DND-41 (cell line): ENCODE results near the gene LRRC72.
"Not testable (repeated sequence)": the region's sequence is repeated elsewhere in the genome, so short reads cannot be mapped to it uniquely, and the experiment has no call there.

Experiments
- ATAC-seq: fragments of 200-7000 bp; cut with Tn5 transposase; 3 replicates; pipeline ENCODE4 v1.9.1; 2021; ENCODE audit warnings: low read depth; ENCODE audit not compliant: insufficient read depth
- DNase-seq: peaks from one replicate; pipeline ENCODE4 v3.0.0-alpha.2; 2020
- H2AFZ ChIP-seq: 2 replicates; pipeline ENCODE4 v1.6.0; 2012; ENCODE audit warnings: low read depth, low read length
- H3K27ac ChIP-seq: 2 replicates; pipeline ENCODE4 v1.5.1; 2012; ENCODE audit warnings: low read length, inconsistent platforms
- H3K27me3 ChIP-seq: fragments of 200-600 bp; sonication (generic); 2 replicates; pipeline ENCODE4 v1.6.0; 2012; ENCODE audit warnings: low read length, mild to moderate bottlenecking, inconsistent platforms; ENCODE audit not compliant: insufficient read depth, poor library complexity
- H3K36me3 ChIP-seq: 2 replicates; pipeline ENCODE4 v1.5.1; 2012; ENCODE audit warnings: low read length, inconsistent platforms; ENCODE audit not compliant: insufficient read depth
- H3K4me1 ChIP-seq: 2 replicates; pipeline ENCODE4 v1.5.1; 2012; ENCODE audit warnings: mild to moderate bottlenecking, low read length; ENCODE audit not compliant: insufficient read depth
- H3K4me2 ChIP-seq: 2 replicates; pipeline ENCODE4 v1.6.0; 2012; ENCODE audit warnings: mild to moderate bottlenecking, moderate library complexity, low read length, inconsistent platforms; ENCODE audit not compliant: insufficient read depth
- H3K4me3 ChIP-seq, 2 experiments: fragments of 200-600 bp in 1 of 2; shearing (Covaris generic) in 1 of 2; 2 replicates each; pipeline ENCODE4 v1.5.1; 2012 to 2016; ENCODE audit warnings: inconsistent platforms in 2 of 2, low read length in 2 of 2, mild to moderate bottlenecking in 2 of 2, low read depth in 1 of 2, moderate library complexity in 1 of 2
- H3K79me2 ChIP-seq: 2 replicates; pipeline ENCODE4 v1.6.0; 2012; ENCODE audit warnings: low read length, inconsistent platforms; ENCODE audit not compliant: insufficient read depth
- H3K9ac ChIP-seq: 2 replicates; pipeline ENCODE4 v1.6.0; 2012; ENCODE audit warnings: low read depth, mild to moderate bottlenecking, inconsistent platforms, low read length, moderate library complexity
- H3K9me3 ChIP-seq: 2 replicates; pipeline ENCODE4 v1.5.1; 2012; ENCODE audit warnings: low read length, moderate library complexity, mild to moderate bottlenecking, inconsistent platforms; ENCODE audit not compliant: insufficient read depth, severe bottlenecking
- H4K20me1 ChIP-seq: 2 replicates; pipeline ENCODE4 v1.6.0; 2012; ENCODE audit warnings: low read length; ENCODE audit not compliant: insufficient read depth
- CTCF ChIP-seq: IDR thresholded peaks from 2 replicates; pipeline ENCODE4 v1.5.1; 2012; ENCODE audit warnings: borderline replicate concordance, low read length, moderate library complexity, mild to moderate bottlenecking; ENCODE audit not compliant: poor library complexity, severe bottlenecking; ENCODE audit errors: extremely low read depth
- EZH2 ChIP-seq: IDR thresholded peaks from 3 replicates; pipeline ENCODE4 v1.6.1; 2012; ENCODE audit warnings: borderline replicate concordance, low read depth, mild to moderate bottlenecking, moderate library complexity, low read length, inconsistent platforms; ENCODE audit not compliant: severe bottlenecking

Gene LRRC72

GRCh38 chr7:16498122-16498521 is 28.5 kb upstream of the LRRC72 start:
- ATAC-seq = no peak
- H3K4me1 ChIP-seq = no peaks in the 10 kb centered on the region

DNA sequence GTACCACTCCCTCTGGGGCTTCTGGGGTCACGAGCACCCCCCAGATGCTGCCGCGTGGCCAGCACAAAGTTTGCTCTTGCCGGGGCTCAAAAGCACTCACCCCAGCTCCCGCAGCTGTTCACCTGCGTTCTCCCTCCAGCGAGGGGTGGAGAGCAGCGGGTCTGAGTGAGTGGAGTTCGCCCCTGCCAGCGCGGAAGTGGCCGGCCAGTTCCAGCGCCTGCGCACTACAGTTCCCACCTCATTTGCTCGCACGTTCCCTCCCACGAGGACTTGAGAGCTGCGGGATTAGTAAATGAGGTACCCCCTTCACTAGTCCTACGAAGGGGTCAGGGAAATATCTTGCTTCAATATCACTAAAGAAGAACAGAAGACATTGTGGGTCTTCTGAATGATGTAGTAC is 24.3 kb upstream of the LRRC72 start:
- Histone ChIP-seq H3K27me3 (no peaks in the 10 kb centered on the region), H3K79me2 (no peaks in the 10 kb centered on the region), H4K20me1 (no peaks in the 10 kb centered on the region), H3K4me2 (no peak overlapping the region), H3K27ac (no peak overlapping the region), H2AFZ (no peak overlapping the region), H3K4me3 (no peak overlapping the region), H3K36me3 (no peaks in the 10 kb centered on the region), H3K4me1 (no peaks in the 10 kb centered on the region), H3K9ac (no peak overlapping the region), H3K9me3 (no peaks in the 10 kb centered on the region)
- no peak for TF ChIP-seq EZH2
- DNase-seq (no peak), ATAC-seq (no peak)

More at GRCh38 chr7:16498122-16498521, 28.5 kb upstream of the LRRC72 start:
- no peak overlapping the region for H3K4me3 ChIP-seq
- no peak overlapping the region for H2AFZ ChIP-seq
- no peaks in the 10 kb centered on the region for H3K36me3 ChIP-seq
- H4K20me1 ChIP-seq = no peaks in the 10 kb centered on the region
- DNase-seq = no peak
- no peaks in the 10 kb centered on the region for H3K9me3 ChIP-seq
- H3K79me2 ChIP-seq = no peaks in the 10 kb centered on the region
- no peak for TF ChIP-seq CTCF
- no peak for TF ChIP-seq EZH2
- H3K27ac ChIP-seq = no peak overlapping the region
- no peak overlapping the region for H3K4me2 ChIP-seq
- H3K9ac ChIP-seq = no peak overlapping the region
- no peaks in the 10 kb centered on the region for H3K27me3 ChIP-seq

DNA sequence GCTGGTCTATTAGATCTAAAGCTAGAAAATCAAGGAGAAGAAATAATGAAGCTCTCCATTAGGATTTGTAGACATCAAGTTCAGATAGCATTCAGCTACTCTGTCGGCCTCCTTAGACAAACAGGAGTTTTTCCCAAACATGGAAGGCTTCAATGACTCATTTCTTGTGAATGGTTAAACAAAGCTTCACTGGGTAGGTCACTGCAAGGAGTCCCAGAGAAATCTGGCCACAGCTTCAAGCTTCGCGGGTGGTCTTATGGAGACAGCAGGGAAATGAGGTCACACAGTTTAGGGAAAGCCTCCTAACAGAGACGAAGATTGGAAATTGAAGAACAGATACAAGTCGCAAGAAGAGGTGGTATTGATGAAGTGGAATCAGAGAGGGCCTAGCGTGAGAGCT is 22.6 kb upstream of the LRRC72 start:
- Histone ChIP-seq H3K4me2 (no peak overlapping the region), H2AFZ (no peak overlapping the region), H3K27ac (no peak overlapping the region), H3K79me2 (no peaks in the 10 kb centered on the region), H3K9ac (no peak overlapping the region), H4K20me1 (no peaks in the 10 kb centered on the region), H3K9me3 (no peaks in the 10 kb centered on the region), H3K36me3 (no peaks in the 10 kb centered on the region), H3K27me3 (no peaks in the 10 kb centered on the region), H3K4me3 (no peak overlapping the region), H3K4me1 (no peaks in the 10 kb centered on the region)
- ATAC-seq (no peak), DNase-seq (no peak)
- no peak for TF ChIP-seq CTCF
- no peak for TF ChIP-seq EZH2

DNA sequence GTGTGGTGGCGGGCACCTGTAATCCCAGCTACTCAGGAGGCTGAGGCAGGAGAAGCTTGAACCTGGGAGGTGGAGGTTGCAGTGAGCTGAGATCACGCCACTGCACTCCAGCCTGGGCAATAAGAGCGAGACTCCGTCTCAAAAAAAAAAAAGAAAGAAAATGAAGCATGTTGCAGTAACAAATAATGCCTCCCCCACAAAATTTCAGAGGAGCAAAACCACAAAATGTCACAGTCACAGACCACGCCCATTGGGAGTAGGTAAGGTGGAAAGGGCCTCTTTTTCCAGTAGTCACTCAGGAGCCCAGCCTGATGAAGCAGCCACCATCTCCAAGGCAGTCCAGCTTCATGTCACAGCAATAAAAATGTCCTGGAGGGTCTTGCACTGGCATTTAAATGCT is 20.2 kb upstream of the LRRC72 start:
- ATAC-seq, H3K36me3 ChIP-seq, H3K27me3 ChIP-seq, H2AFZ ChIP-seq, H3K4me1 ChIP-seq, H3K9me3 ChIP-seq, H3K9ac ChIP-seq, H3K4me3 ChIP-seq, DNase-seq, H4K20me1 ChIP-seq, H3K4me2 ChIP-seq, H3K79me2 ChIP-seq, H3K27ac ChIP-seq: not testable (repeated sequence)

GRCh38 chr7:16509829-16510228 is 16.8 kb upstream of the LRRC72 start:
- no peak for DNase-seq
- no peaks in the 10 kb centered on the region for H3K27me3 ChIP-seq
- H3K79me2 ChIP-seq = no peaks in the 10 kb centered on the region
- no peak overlapping the region for H3K4me3 ChIP-seq
- no peaks in the 10 kb centered on the region for H3K4me1 ChIP-seq
- H2AFZ ChIP-seq = no peak overlapping the region
- no peaks in the 10 kb centered on the region for H4K20me1 ChIP-seq
- TF ChIP-seq CTCF = no peak
- TF ChIP-seq EZH2 = no peak
- no peaks in the 10 kb centered on the region for H3K9me3 ChIP-seq
- no peak overlapping the region for H3K27ac ChIP-seq
- no peak overlapping the region for H3K4me2 ChIP-seq
- H3K9ac ChIP-seq = no peak overlapping the region
- ATAC-seq = no peak
- H3K36me3 ChIP-seq = no peaks in the 10 kb centered on the region
